H54 (cell line): ENCODE results near the gene FLNC.

Experiments used
- DNase-seq: peaks from one replicate; pipeline ENCODE4 v3.0.0; 2011; ENCODE audit warnings: low spot score, mixed read lengths; ENCODE audit not compliant: insufficient read length
- FAIRE-seq: peaks from 3 replicates; lab custom pipeline; 2011; peaks lifted over from hg19 to GRCh38; lab: Jason Lieb, UNC
- POLR2A ChIP-seq: IDR thresholded peaks from 2 replicates; pipeline ENCODE4 v1.6.1; 2011; ENCODE audit warnings: low read depth, mild to moderate bottlenecking, low read length

The FLNC gene

GRCh38 chr7:128874140-128875031 lies 44.2 kb downstream of the FLNC start:
- FAIRE-seq: no peak
- DNase-seq: no peak
- TF ChIP-seq POLR2A: no peak

GRCh38 chr7:128875523-128875948 lies 45.3 kb downstream of the FLNC start:
- TF ChIP-seq POLR2A: no peak
- no peak for DNase-seq
- no peak for FAIRE-seq

GRCh38 chr7:128876127-128876526 lies 45.9 kb downstream of the FLNC start:
- DNase-seq (no peak), FAIRE-seq (no peak)
- no peak for TF ChIP-seq POLR2A

- TF ChIP-seq POLR2A: no peak
- FAIRE-seq (no peak), DNase-seq (no peak)
Measured at GRCh38 chr7:128876586-128876977, 46.4 kb downstream of the FLNC start.

- TF ChIP-seq POLR2A: no peak
- no peak for FAIRE-seq
- no peak for DNase-seq
Measured at GRCh38 chr7:128876978-128877755, 47.0 kb downstream of the FLNC start.

- FAIRE-seq: no peak
- no peak for TF ChIP-seq POLR2A
- no peak for DNase-seq
Measured at GRCh38 chr7:128877756-128878120, 47.5 kb downstream of the FLNC start.

- TF ChIP-seq POLR2A: no peak
- DNase-seq (no peak), FAIRE-seq (no peak)
Measured at GRCh38 chr7:128878226-128879105, 48.3 kb downstream of the FLNC start.

- FAIRE-seq (no peak), DNase-seq (no peak)
- no peak for TF ChIP-seq POLR2A
Measured at GRCh38 chr7:128879461-128879938, 49.3 kb downstream of the FLNC start.

GRCh38 chr7:128879939-128880746 lies 49.9 kb downstream of the FLNC start:
- no peak for TF ChIP-seq POLR2A
- DNase-seq (peak; percentile 95), FAIRE-seq (no peak)

GRCh38 chr7:128880791-128881457 lies 50.7 kb downstream of the FLNC start:
- FAIRE-seq (no peak), DNase-seq (no peak)
- TF ChIP-seq POLR2A: no peak

GRCh38 chr7:128881458-128882125 lies 51.4 kb downstream of the FLNC start:
- no peak for TF ChIP-seq POLR2A
- DNase-seq (no peak), FAIRE-seq (no peak)

GRCh38 chr7:128882134-128882533 lies 51.9 kb downstream of the FLNC start:
- FAIRE-seq (no peak), DNase-seq (no peak)
- TF ChIP-seq POLR2A: no peak
